Dermis microvascular lymphatic vessel endothelial cell (primary cell): ENCODE results near the gene CATSPER3. TPM values are rescaled to one million over a fixed set of nuclear protein-coding genes. Genes with fewer than 3 reads are reported as not detected.

Source experiments
- DNase-seq, 2 donors: peaks; one replicate each; pipeline versions ENCODE4 v3.0.0 to v3.0.0-alpha.2; 2010; ENCODE audit warnings: low read depth in 2 of 2
- total RNA-seq: library from RNA; depleted of rRNA; stranded (reverse); fragments of >200 nt; gene quantifications from 2 replicates; pipeline ENCODE4 v1.2.1, GENCODE V29; 2014

CATSPER3 gene
- total RNA-seq, 1 donor from 2014 or later: under 0.01 TPM

- DNase-seq: no peak
Observed at GRCh38 chr5:135029477-135030122, 61.9 kb downstream of the CATSPER3 start.

GRCh38 chr5:135030123-135030955 is 62.6 kb downstream of the CATSPER3 start:
- no peak for DNase-seq

GRCh38 chr5:135030956-135031812 is 63.5 kb downstream of the CATSPER3 start:
- DNase-seq: no peak

- no peak for DNase-seq
Observed at GRCh38 chr5:135031813-135032694, 64.3 kb downstream of the CATSPER3 start.

- DNase-seq: no peak
Observed at GRCh38 chr5:135032695-135032998, 64.9 kb downstream of the CATSPER3 start.

GRCh38 chr5:135032999-135033861 is 65.5 kb downstream of the CATSPER3 start:
- DNase-seq: peak; percentile 4 to 26

GRCh38 chr5:135033901-135034235 is 66.2 kb downstream of the CATSPER3 start, which contains the start of gene PITX1:
Gene PITX1 (minus strand): TSS chr5:135034228. CDS start chr5:135033881, 347 bp downstream.
- DNase-seq: peak in 1 of 2 donors; percentile 11

- no peak for DNase-seq
Observed at GRCh38 chr5:135034236-135034962, 66.7 kb downstream of the CATSPER3 start.

- DNase-seq: no peak
Observed at GRCh38 chr5:135034963-135035677, 67.4 kb downstream of the CATSPER3 start.

GRCh38 chr5:135035678-135036030 is 67.9 kb downstream of the CATSPER3 start:
- DNase-seq: no peak

GRCh38 chr5:135036405-135036804 is 68.7 kb downstream of the CATSPER3 start:
- no peak for DNase-seq

- no peak for DNase-seq
Observed at GRCh38 chr5:135037519-135038204, 70.0 kb downstream of the CATSPER3 start.

- no peak for DNase-seq
Observed at GRCh38 chr5:135038205-135038812, 70.6 kb downstream of the CATSPER3 start.

- DNase-seq: no peak
Observed at GRCh38 chr5:135038813-135039270, 71.1 kb downstream of the CATSPER3 start.

- DNase-seq: no peak
Observed at GRCh38 chr5:135039271-135040033, 71.7 kb downstream of the CATSPER3 start.

GRCh38 chr5:135040034-135040332 is 72.3 kb downstream of the CATSPER3 start:
- no peak for DNase-seq
